WTC11 (cell line): ENCODE results near the gene CARM1. TPM values are rescaled to one million over a fixed set of nuclear protein-coding genes. Genes with fewer than 3 reads are reported as not detected.
A peak's percentile ranks its signal among the peaks of the same experiment; 100 is the strongest.

Source experiments
- CBFB ChIP-seq: sonication (generic); formaldehyde crosslinking; IDR thresholded peaks from 2 replicates; pipeline ENCODE4 v1.8.1; 2022; ENCODE audit warnings: mild to moderate bottlenecking, low read depth, missing genetic modification reagents
- CREM ChIP-seq: sonication (generic); formaldehyde crosslinking; IDR thresholded peaks from 2 replicates; pipeline ENCODE4 v1.8.1; 2022; ENCODE audit warnings: mild to moderate bottlenecking, missing genetic modification reagents, moderate library complexity
- ETV6 ChIP-seq: sonication (generic); formaldehyde crosslinking; IDR thresholded peaks from 2 replicates; pipeline ENCODE4 v1.8.1; 2022; ENCODE audit warnings: mild to moderate bottlenecking, missing genetic modification reagents
- FOXJ3 ChIP-seq: sonication (generic); formaldehyde crosslinking; IDR thresholded peaks from 2 replicates; pipeline ENCODE4 v1.9.0; 2021; ENCODE audit warnings: missing genetic modification reagents, mild to moderate bottlenecking, borderline replicate concordance
- GABPB1 ChIP-seq: sonication (generic); formaldehyde crosslinking; IDR thresholded peaks from 2 replicates; pipeline ENCODE4 v1.8.1; 2023; ENCODE audit warnings: mild to moderate bottlenecking, missing genetic modification reagents
- GRHL2 ChIP-seq: fragments of 250-450 bp; sonication (Bioruptor Pico); IDR thresholded peaks from 2 replicates; pipeline ENCODE4 v1.8.0; 2022; ENCODE audit warnings: mild to moderate bottlenecking, moderate library complexity; ENCODE audit not compliant: insufficient replicate concordance, severe bottlenecking
- IRF2 ChIP-seq: sonication (generic); formaldehyde crosslinking; IDR thresholded peaks from 2 replicates; pipeline ENCODE4 v1.8.0; 2022; ENCODE audit warnings: low read depth, missing genetic modification reagents, borderline replicate concordance
- NFYB ChIP-seq: sonication (generic); formaldehyde crosslinking; conservative IDR thresholded peaks from 2 replicates; pipeline ENCODE4 v1.8.0; 2022; ENCODE audit warnings: low read depth, missing genetic modification reagents
- RELA ChIP-seq: sonication (generic); formaldehyde crosslinking; IDR thresholded peaks from 2 replicates; pipeline ENCODE4 v1.8.1; 2022; ENCODE audit warnings: missing genetic modification reagents, mild to moderate bottlenecking, borderline replicate concordance
- RORB ChIP-seq: fragments of 250-450 bp; sonication (Bioruptor Pico); IDR thresholded peaks from 2 replicates; pipeline ENCODE4 v1.9.0; 2021; ENCODE audit warnings: mild to moderate bottlenecking
- TCF7 ChIP-seq: sonication (generic); formaldehyde crosslinking; IDR thresholded peaks from 2 replicates; pipeline ENCODE4 v1.8.0; 2022; ENCODE audit warnings: mild to moderate bottlenecking, low read depth, missing genetic modification reagents, moderate library complexity
- TEAD1 ChIP-seq: sonication (generic); formaldehyde crosslinking; IDR thresholded peaks from 2 replicates; pipeline ENCODE4 v1.8.0; 2022; ENCODE audit warnings: mild to moderate bottlenecking, missing genetic modification reagents
- TEAD4 ChIP-seq: sonication (generic); formaldehyde crosslinking; IDR thresholded peaks from 2 replicates; pipeline ENCODE4 v1.8.0; 2022; ENCODE audit warnings: mild to moderate bottlenecking, missing genetic modification reagents
- ZNF219 ChIP-seq: sonication (generic); formaldehyde crosslinking; IDR thresholded peaks from 2 replicates; pipeline ENCODE4 v1.8.0; 2023; ENCODE audit warnings: missing genetic modification reagents, mild to moderate bottlenecking, borderline replicate concordance
- ZNF232 ChIP-seq: sonication (generic); formaldehyde crosslinking; IDR thresholded peaks from 2 replicates; pipeline ENCODE4 v1.8.0; 2022; ENCODE audit warnings: mild to moderate bottlenecking, missing genetic modification reagents
- ZNF317 ChIP-seq: sonication (generic); formaldehyde crosslinking; IDR thresholded peaks from 2 replicates; pipeline ENCODE4 v1.8.1; 2023; ENCODE audit warnings: low read depth, mild to moderate bottlenecking, moderate library complexity, missing genetic modification reagents, borderline replicate concordance
- ZNF416 ChIP-seq: fragments of 250-450 bp; sonication (Bioruptor Pico); IDR thresholded peaks from 2 replicates; pipeline ENCODE4 v1.9.0; 2021; ENCODE audit warnings: mild to moderate bottlenecking, inconsistent platforms
- ZNF423 ChIP-seq: fragments of 250-450 bp; sonication (Bioruptor Pico); IDR thresholded peaks from 2 replicates; pipeline ENCODE4 v2.1.2; 2022; ENCODE audit warnings: mild to moderate bottlenecking, moderate library complexity
- total RNA-seq: library from RNA; stranded (reverse); gene quantifications from 3 replicates; pipeline ENCODE4 v1.2.3, GENCODE V29; 2021
- TF ChIP-seq, protein P1 (sequence below): sonication (generic); formaldehyde crosslinking; IDR thresholded peaks from 2 replicates; pipeline ENCODE4 v1.8.0; 2023; ENCODE audit warnings: mild to moderate bottlenecking, missing genetic modification reagents
- TF ChIP-seq, protein P2 (sequence below): sonication (generic); formaldehyde crosslinking; conservative IDR thresholded peaks from 2 replicates; pipeline ENCODE4 v1.8.1; 2023; ENCODE audit warnings: mild to moderate bottlenecking, low read depth, missing genetic modification reagents, moderate library complexity
- TF ChIP-seq, protein P3 (sequence below): sonication (generic); formaldehyde crosslinking; IDR thresholded peaks from 2 replicates; pipeline ENCODE4 v1.8.1; 2023; ENCODE audit warnings: mild to moderate bottlenecking, missing genetic modification reagents, moderate library complexity
- TF ChIP-seq, protein P4 (sequence below): sonication (generic); formaldehyde crosslinking; IDR thresholded peaks from 2 replicates; pipeline ENCODE4 v1.8.0; 2022; ENCODE audit warnings: mild to moderate bottlenecking, missing genetic modification reagents
- TF ChIP-seq, protein P5 (sequence below): fragments of 250-450 bp; sonication (Bioruptor Pico); IDR thresholded peaks from 2 replicates; pipeline ENCODE4 v1.8.0; 2021; ENCODE audit warnings: mild to moderate bottlenecking
- TF ChIP-seq, protein P6 (sequence below): sonication (generic); formaldehyde crosslinking; IDR thresholded peaks from 2 replicates; pipeline ENCODE4 v1.8.0; 2022; ENCODE audit warnings: mild to moderate bottlenecking, missing genetic modification reagents
- TF ChIP-seq, protein P7 (sequence below): sonication (generic); formaldehyde crosslinking; IDR thresholded peaks from 2 replicates; pipeline ENCODE4 v1.8.1; 2023; ENCODE audit warnings: mild to moderate bottlenecking, moderate library complexity, missing genetic modification reagents
- TF ChIP-seq, protein P8 (sequence below): sonication (generic); formaldehyde crosslinking; IDR thresholded peaks from 2 replicates; pipeline ENCODE4 v1.8.1; 2022; ENCODE audit warnings: mild to moderate bottlenecking, moderate library complexity, missing genetic modification reagents

Gene CARM1
- total RNA-seq, 1 experiment from 2014 or later: 125 TPM

DNA sequence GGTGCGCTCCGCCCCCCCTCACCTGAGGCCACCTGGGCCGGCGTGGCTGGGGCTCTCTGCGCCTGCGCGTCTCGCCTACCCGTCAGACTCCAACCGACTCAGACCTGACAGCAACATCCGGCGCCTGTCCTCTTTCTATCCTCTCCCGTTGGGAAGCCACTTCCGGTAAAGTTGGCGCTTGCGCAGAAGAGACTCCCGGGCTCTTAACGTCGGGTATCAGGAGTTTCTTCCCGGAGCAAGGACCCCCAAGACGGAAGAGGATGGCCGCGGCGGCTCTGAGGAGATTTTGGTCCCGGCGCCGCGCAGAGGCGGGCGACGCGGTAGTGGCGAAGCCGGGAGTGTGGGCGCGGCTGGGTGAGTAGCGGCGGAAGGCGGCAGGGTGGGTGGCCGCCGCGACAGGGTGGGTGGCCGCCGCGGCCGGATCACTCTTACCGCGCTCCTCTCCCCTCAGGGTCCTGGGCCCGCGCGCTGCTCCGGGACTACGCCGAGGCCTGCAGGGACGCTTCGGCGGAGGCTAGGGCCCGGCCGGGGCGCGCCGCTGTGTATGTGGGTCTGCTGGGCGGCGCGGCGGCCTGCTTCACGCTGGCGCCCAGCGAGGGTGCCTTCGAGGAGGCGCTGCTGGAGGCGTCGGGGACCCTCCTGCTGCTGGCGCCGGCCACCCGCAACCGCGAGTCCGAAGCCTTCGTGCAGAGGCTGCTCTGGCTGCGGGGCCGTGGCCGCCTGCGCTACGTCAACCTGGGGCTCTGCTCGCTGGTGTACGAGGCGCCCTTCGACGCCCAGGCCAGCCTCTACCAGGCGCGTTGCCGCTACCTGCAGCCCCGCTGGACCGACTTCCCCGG lies 57.4 kb downstream of the CARM1 start, which contains the start of the genes TIMM29 and YIPF2 (continued):
- TF ChIP-seq, protein P1, sequence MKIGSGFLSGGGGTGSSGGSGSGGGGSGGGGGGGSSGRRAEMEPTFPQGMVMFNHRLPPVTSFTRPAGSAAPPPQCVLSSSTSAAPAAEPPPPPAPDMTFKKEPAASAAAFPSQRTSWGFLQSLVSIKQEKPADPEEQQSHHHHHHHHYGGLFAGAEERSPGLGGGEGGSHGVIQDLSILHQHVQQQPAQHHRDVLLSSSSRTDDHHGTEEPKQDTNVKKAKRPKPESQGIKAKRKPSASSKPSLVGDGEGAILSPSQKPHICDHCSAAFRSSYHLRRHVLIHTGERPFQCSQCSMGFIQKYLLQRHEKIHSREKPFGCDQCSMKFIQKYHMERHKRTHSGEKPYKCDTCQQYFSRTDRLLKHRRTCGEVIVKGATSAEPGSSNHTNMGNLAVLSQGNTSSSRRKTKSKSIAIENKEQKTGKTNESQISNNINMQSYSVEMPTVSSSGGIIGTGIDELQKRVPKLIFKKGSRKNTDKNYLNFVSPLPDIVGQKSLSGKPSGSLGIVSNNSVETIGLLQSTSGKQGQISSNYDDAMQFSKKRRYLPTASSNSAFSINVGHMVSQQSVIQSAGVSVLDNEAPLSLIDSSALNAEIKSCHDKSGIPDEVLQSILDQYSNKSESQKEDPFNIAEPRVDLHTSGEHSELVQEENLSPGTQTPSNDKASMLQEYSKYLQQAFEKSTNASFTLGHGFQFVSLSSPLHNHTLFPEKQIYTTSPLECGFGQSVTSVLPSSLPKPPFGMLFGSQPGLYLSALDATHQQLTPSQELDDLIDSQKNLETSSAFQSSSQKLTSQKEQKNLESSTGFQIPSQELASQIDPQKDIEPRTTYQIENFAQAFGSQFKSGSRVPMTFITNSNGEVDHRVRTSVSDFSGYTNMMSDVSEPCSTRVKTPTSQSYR: 0 out of 2 replicates have a peak, but pooled peaks have one; percentile 52
- TF ChIP-seq GRHL2 (CRISPR knock-in tag): no peak
- TF ChIP-seq, protein P2, sequence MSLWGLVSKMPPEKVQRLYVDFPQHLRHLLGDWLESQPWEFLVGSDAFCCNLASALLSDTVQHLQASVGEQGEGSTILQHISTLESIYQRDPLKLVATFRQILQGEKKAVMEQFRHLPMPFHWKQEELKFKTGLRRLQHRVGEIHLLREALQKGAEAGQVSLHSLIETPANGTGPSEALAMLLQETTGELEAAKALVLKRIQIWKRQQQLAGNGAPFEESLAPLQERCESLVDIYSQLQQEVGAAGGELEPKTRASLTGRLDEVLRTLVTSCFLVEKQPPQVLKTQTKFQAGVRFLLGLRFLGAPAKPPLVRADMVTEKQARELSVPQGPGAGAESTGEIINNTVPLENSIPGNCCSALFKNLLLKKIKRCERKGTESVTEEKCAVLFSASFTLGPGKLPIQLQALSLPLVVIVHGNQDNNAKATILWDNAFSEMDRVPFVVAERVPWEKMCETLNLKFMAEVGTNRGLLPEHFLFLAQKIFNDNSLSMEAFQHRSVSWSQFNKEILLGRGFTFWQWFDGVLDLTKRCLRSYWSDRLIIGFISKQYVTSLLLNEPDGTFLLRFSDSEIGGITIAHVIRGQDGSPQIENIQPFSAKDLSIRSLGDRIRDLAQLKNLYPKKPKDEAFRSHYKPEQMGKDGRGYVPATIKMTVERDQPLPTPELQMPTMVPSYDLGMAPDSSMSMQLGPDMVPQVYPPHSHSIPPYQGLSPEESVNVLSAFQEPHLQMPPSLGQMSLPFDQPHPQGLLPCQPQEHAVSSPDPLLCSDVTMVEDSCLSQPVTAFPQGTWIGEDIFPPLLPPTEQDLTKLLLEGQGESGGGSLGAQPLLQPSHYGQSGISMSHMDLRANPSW (CRISPR knock-in tag): no peak
- TF ChIP-seq, protein P3, sequence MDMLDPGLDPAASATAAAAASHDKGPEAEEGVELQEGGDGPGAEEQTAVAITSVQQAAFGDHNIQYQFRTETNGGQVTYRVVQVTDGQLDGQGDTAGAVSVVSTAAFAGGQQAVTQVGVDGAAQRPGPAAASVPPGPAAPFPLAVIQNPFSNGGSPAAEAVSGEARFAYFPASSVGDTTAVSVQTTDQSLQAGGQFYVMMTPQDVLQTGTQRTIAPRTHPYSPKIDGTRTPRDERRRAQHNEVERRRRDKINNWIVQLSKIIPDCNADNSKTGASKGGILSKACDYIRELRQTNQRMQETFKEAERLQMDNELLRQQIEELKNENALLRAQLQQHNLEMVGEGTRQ: no peak; the same call in 1 of the 2 replicates
- TF ChIP-seq, protein P4, sequence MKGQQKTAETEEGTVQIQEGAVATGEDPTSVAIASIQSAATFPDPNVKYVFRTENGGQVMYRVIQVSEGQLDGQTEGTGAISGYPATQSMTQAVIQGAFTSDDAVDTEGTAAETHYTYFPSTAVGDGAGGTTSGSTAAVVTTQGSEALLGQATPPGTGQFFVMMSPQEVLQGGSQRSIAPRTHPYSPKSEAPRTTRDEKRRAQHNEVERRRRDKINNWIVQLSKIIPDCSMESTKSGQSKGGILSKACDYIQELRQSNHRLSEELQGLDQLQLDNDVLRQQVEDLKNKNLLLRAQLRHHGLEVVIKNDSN (CRISPR knock-in tag): peak; percentile 23; the same call in 1 of the 2 replicates
- peak; percentile 97 for TF ChIP-seq GABPB1
- no peak for TF ChIP-seq ZNF232 (CRISPR knock-in tag)
- TF ChIP-seq, protein P5, sequence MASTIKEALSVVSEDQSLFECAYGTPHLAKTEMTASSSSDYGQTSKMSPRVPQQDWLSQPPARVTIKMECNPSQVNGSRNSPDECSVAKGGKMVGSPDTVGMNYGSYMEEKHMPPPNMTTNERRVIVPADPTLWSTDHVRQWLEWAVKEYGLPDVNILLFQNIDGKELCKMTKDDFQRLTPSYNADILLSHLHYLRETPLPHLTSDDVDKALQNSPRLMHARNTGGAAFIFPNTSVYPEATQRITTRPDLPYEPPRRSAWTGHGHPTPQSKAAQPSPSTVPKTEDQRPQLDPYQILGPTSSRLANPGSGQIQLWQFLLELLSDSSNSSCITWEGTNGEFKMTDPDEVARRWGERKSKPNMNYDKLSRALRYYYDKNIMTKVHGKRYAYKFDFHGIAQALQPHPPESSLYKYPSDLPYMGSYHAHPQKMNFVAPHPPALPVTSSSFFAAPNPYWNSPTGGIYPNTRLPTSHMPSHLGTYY (CRISPR knock-in tag): no peak
- no peak for TF ChIP-seq IRF2
- no peak for TF ChIP-seq CBFB (CRISPR knock-in tag)
- TF ChIP-seq TEAD1 (CRISPR knock-in tag): peak; percentile 56; the same call in 1 of the 2 replicates
- TF ChIP-seq ZNF423: no peak
- no peak for TF ChIP-seq RORB
- no peak for TF ChIP-seq ZNF416 (CRISPR knock-in tag)
- TF ChIP-seq, protein P6, sequence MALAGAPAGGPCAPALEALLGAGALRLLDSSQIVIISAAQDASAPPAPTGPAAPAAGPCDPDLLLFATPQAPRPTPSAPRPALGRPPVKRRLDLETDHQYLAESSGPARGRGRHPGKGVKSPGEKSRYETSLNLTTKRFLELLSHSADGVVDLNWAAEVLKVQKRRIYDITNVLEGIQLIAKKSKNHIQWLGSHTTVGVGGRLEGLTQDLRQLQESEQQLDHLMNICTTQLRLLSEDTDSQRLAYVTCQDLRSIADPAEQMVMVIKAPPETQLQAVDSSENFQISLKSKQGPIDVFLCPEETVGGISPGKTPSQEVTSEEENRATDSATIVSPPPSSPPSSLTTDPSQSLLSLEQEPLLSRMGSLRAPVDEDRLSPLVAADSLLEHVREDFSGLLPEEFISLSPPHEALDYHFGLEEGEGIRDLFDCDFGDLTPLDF (CRISPR knock-in tag): no peak
- TF ChIP-seq RELA (CRISPR knock-in tag): no peak; the same call in 1 of the 2 replicates
- no peak for TF ChIP-seq TCF7 (CRISPR knock-in tag)
- TF ChIP-seq ZNF219 (CRISPR knock-in tag): 0 out of 2 replicates have a peak, but pooled peaks have one; percentile 38
- peak; percentile 73; the same call in 1 of the 2 replicates for TF ChIP-seq ETV6
- peak; percentile 84 for TF ChIP-seq CREM (CRISPR knock-in tag)
- TF ChIP-seq, protein P7, sequence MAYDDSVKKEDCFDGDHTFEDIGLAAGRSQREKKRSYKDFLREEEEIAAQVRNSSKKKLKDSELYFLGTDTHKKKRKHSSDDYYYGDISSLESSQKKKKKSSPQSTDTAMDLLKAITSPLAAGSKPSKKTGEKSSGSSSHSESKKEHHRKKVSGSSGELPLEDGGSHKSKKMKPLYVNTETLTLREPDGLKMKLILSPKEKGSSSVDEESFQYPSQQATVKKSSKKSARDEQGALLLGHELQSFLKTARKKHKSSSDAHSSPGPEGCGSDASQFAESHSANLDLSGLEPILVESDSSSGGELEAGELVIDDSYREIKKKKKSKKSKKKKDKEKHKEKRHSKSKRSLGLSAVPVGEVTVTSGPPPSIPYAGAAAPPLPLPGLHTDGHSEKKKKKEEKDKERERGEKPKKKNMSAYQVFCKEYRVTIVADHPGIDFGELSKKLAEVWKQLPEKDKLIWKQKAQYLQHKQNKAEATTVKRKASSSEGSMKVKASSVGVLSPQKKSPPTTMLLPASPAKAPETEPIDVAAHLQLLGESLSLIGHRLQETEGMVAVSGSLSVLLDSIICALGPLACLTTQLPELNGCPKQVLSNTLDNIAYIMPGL (CRISPR knock-in tag): peak; percentile 52; the same call in 1 of the 2 replicates
- TF ChIP-seq FOXJ3: no peak
- TF ChIP-seq, protein P8, sequence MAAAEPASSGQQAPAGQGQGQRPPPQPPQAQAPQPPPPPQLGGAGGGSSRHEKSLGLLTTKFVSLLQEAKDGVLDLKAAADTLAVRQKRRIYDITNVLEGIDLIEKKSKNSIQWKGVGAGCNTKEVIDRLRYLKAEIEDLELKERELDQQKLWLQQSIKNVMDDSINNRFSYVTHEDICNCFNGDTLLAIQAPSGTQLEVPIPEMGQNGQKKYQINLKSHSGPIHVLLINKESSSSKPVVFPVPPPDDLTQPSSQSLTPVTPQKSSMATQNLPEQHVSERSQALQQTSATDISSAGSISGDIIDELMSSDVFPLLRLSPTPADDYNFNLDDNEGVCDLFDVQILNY (CRISPR knock-in tag): no peak; the same call in none of the 2 replicates
- TF ChIP-seq TEAD4: peak; percentile 9; the same call in 1 of the 2 replicates
- TF ChIP-seq ZNF317: no peak
- TF ChIP-seq NFYB: no peak
